GDM1 (cell line): ENCODE results near the gene GRID1.
A peak's percentile ranks its signal among the peaks of the same experiment; 100 is the strongest.
"Not testable (repeated sequence)": the region's sequence is repeated elsewhere in the genome, so short reads cannot be mapped to it uniquely, and the experiment has no call there.

Source experiments
- DNase-seq: peaks from one replicate; lab custom pipeline; 2025; lab: John Stamatoyannopoulos, UW

Gene GRID1

DNA sequence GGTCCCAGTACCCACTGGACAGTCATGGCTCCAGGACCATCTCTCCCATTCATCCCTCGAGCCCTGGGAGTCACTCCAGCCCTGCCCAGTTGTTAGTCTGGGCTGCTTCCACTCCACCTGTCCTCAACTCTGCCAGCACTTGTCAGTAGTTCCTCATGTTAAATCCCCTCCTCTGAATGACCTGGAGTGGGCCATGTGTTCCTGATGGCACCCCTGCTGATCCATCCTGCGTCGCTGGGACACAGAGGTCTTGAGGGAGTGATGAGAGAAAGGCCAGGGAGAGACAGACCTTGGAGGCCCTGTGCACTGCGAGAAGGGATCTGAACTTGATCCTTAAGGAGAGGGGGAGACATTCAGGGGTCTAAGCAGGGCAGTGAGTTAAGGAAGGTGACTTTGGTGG, 174.9 kb downstream of the GRID1 start:
- DNase-seq, result no peak

DNA sequence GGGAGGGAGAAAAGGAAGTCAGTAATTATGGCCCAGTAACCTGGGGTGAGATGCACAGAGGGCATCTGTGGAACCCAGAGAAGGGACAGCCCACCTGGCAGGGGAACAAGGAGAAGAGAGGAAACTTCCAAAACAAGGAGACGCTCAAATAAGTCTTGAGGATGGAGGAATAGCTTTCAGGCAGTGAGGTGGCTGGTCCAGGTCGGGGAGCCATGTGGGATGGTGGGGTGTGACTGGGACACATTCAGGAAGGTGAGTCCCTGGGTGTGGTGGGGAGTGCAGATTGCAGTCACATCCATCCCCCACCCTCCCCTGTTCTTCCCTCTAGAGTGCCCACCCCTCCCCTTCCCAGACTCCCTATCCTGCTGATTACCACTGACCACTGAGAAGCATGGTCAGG, 175.4 kb downstream of the GRID1 start:
- DNase-seq, result no peak

GRCh38 chr10:86190291-86190690, 176.3 kb downstream of the GRID1 start:
- no peak for DNase-seq

DNA sequence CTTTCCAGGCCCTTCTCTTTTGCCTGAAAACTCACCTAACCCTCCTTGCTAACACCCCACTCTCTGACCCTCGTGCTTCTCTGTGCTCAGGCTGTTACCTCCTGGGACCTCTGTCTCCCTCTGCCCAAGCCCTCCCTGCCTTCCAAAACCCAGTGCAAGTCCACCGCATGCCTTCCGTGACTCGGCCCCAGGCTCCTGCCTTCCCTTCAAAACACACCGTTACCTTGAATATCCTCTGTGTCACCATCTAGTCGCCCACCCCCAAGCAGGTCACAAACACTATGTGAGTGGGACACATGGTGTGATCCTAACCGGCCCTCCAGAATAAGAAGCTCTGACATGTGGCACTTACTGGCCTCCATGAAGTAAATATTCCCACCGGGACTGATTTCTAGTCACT, 176.7 kb downstream of the GRID1 start:
- DNase-seq, result no peak

DNA sequence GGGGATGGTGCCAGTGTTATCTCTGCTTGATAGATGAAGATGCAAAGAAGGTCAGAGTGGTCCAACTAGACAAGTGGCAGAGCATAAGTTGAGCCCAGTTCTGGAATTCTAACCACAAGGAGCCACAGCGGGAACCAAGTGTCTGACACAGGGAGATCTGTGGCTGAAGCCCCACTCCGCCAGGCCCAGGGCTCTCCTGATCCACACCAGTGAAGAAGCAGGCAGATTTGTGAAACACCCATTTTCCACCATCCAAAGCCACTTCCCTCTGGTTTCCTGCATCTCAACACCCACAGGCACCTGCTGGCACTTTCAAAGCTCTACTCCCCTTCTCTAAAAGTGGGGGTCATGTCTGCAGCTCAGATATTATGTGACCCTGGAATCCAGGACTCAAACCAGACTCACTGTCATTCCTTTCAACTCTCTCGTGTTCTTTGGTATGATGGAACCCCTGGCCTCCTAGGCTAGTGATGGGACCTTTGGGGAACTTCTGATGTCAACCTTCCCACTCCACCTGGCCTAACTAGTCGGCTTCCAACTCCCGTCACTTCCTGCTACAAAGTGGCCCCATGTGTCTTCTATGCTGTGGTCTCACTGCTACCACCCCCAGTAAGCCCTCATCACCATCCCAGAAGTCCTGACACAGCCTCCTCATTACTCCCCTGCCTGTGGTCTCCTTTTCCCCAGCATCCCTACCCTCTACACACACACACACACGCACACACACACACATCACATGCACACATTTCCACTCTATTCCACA, 177.6 kb downstream of the GRID1 start:
- no peak for DNase-seq

DNA sequence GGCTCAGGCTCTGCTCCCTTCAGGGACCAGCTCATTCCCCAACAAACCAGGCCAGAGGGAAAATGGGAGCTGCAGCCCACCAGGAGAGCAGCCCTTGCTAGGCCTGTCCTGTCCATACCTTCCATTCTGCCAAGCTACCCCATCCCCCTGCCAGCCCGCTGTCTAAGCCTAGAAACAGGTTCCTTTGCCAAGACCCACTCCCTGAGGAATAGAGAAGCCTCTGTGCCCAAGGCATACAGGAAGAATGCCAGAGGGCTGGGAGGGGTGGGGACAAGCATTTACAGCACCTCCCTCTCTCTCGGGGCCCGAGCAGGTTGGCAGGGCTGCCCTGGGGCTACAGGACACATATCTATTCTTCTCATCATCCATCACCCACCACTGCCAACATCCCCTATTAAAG, 178.3 kb downstream of the GRID1 start:
- no peak for DNase-seq

- no peak for DNase-seq
Observed at GRCh38 chr10:86187499-86188239, 178.9 kb downstream of the GRID1 start.

GRCh38 chr10:86186633-86187032, 180.0 kb downstream of the GRID1 start:
- no peak for DNase-seq

GRCh38 chr10:86182595-86182994, 184.0 kb downstream of the GRID1 start:
- DNase-seq, result no peak

GRCh38 chr10:86182150-86182549, 184.4 kb downstream of the GRID1 start:
- no peak for DNase-seq

GRCh38 chr10:86180861-86181260, 185.7 kb downstream of the GRID1 start:
- DNase-seq, result no peak

- no peak for DNase-seq
Observed at GRCh38 chr10:86179961-86180360, 186.6 kb downstream of the GRID1 start.

DNA sequence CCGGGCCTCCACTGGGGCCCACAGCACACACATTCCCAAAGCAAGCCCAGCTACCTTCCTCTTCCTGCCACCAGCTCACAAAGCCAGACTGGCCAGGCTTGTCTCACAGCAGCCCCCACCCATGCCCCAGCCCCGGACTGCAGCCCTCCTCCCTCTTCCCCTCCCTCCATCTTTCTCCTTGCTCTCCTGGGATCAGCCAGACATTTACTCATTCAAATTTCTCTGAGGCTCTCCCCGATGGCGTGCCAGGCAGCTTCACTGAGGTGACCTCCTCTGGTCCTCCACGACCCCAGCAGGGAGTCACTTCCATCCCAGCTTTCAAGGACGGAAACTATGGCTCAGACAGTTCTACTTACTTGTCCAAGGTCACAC, 187.5 kb downstream of the GRID1 start:
- no peak for DNase-seq

DNA sequence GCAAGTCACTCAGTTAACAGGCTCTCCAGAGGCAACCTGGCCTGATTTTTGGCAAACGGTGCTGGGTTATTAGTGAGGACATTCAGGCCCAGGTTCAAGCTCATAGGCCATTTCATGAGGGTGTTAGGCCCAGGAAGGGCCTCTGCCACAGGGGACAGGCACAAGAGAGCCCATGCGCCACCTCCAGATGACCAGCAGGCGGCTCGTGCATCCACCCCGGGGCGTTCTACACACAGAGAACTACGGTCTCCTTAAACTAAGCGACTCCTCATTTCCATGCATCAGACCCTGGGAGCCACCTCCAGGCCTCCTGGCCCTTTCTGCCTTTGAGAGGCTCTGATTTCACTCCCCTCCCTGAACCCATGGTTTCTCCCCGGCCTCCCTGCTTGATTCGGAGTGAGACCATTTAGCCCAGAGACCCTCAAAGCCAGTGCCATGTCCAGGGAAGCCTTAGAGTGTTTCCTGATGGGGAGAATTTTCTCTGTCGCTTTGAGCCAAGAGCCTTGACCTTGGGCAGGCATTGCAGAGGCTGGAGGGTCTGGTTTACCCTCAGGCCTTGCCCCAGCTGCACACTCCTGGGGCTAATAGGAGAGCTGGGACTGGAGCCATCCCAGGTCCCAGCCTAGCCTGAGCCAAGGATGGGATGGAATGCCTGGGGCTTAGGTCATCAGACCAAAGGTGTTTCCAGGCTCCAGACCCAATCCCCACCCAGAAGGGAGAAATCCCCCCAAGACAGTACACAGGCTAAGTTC, 188.0 kb downstream of the GRID1 start:
- DNase-seq, result no peak

DNA sequence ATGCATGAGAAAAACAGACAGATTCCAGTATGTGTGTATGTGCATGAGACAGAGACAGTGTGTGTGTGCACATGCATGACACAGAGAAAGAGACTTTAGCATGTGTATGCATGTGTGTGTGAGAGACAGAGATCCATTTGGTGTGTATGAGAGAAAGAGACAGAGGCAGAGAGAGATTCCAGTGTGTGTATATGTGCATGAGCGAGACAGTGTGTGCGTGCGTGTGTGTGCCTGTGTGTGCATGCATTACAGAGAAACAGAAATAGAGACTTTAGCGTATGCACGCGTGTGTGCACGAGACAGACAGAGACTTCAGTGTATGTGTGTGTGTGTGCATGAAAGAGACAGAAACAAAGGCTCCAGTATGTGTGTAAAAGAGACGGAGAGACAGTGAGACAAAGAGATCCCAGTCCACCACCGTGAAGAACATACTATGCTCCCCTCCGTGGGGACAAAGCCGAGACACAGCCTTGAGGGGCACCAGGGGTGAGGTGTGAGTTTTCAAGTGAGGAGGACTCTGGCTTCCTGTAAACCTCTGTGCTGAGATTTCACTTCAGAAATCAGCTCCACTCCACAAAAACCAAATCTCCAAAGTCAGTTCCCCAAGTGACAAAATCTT, 188.9 kb downstream of the GRID1 start:
- DNase-seq, result no peak

DNA sequence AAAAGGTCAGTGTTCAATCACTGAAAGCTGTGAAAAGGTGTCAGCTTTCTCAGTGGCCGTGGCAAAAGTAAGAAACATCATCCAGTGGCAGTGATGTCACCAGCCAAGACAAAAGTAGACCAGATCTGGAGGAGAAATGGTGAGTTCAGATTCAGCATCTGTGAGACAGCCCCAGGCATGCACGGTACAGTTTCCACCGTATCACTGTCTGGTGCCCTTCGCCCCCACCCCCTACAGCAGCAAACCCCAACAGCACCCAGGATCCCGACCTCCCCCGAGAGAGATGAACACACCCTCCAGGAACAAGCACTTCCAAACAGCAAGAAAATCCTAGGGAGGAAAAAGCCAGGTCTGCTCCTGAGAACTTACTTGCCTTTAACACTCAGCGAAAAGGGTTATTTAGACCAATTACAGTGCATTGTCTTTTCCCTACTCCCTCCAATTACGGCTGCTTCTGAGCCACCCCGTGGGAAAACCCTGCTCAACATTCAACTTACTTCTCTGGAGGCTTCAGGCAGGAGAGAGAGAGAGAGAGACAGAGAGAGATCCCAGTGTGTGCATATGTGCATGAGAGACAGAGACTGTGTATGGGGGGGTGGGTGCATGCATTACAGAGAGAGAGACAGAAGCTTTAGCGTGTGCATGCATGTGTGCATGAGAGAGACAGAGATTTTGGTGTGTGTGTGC, 189.6 kb downstream of the GRID1 start:
- DNase-seq, result no peak

GRCh38 chr10:86175476-86175875, 191.1 kb downstream of the GRID1 start:
- DNase-seq, result not testable (repeated sequence)

- no peak for DNase-seq
Observed at GRCh38 chr10:86172301-86172700, 194.3 kb downstream of the GRID1 start.

DNA sequence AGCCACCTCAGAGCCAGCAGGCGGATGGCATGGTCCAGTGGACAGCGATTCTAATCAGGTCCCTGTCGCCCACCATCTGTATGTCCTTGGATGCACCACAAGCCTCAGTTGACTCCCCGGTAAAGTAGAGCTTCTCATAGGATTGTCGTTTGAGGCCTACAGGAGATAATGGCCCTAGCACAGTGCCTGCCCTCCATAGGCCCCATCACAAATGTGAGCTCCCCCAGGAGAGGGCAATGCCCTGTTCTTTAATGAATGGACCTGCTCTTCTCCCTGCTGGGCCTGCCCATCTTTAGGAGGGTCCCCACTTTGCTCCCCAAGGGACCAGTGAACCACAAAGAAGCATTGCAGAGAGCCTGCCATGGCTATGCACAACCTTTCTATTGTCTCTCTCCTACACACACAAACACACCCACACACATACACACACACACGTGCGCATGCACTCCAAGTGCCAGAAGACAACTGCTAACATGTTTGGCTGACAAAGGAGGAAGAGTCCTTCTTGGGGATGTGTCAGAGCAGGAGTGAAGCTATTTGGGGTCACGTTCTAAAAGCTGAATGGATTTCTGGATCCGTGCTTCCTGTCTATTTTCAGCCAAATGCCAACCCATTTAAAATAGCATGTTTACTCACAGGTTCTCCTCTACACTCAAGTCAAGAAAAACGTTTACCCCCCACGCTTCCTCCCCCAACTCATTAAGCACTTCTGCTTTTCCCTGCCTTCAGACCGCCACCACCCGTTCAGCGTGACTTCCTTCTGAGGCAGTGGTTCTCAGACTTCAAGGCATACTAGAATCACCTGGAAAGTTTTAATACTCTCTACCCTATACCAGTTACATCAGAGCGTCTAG, 196.1 kb downstream of the GRID1 start:
- DNase-seq, result peak; percentile 80

DNA sequence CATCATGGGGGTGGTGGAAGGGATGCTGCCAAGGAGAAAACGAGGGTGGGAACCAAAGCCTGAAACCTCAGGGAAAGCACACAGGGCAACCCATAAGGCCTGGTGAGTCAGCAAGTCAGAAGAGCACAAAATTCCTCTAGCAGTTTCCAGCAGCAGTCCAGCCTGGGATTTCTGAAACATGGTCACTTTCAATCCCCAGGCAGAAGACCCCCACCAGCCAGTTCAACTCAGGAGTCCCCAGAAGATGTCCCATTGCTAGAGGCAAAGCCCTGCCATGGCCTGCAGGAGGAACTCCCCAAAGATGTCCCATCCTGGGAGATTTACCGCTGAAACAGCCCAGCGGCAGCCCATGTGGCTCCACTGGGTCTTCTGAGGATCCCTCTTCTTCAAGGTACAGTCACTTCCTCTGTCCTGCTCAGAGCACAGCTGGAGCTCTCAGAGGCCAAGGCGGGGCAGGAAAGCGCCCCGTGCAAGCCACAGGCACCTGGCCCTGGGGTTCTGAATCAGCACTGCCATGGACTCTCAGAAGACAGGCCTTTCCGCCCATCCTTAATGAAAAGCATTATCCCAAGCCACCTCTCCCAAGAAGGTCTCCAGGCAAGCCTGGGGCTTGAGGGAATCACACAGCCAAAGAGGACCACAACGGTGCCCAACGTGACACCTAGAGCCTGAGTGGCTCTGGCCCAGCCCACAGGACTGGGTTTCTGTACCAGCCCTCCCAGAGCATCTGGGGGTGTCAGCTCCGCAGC, 196.9 kb downstream of the GRID1 start:
- DNase-seq, result no peak
